GM21515 (cell line): ENCODE data around the gene AP1B1.
"Not testable (repeated sequence)": the region's sequence is repeated elsewhere in the genome, so short reads cannot be mapped to it uniquely, and the experiment has no call there.

Experiments used
- ATAC-seq: cut with Tn5 transposase; IDR thresholded peaks from one replicate; pipeline ENCODE4 v1.9.1; 2021; ENCODE audit not compliant: unreplicated experiment

Gene AP1B1

DNA sequence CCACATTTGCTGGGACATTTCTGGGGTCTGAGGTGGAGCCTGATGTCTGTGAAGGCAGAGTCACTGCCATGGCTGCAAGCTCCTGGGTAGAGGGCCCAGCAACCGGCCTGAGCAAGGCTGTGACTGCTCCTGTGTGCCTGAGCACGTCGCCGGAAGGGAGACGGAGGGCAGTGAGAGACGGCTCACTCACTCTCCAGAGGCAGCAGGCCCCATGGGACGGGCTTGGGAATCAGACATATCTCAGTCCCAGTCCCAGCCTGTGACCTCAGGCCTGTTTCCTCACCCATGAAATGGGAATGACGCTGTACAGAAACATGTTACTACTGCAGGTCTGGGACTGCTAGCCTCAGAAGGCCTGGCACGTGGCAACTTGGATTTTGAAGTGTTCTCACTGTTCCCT, 36.5 kb downstream of the AP1B1 start:
- ATAC-seq, result no peak

DNA sequence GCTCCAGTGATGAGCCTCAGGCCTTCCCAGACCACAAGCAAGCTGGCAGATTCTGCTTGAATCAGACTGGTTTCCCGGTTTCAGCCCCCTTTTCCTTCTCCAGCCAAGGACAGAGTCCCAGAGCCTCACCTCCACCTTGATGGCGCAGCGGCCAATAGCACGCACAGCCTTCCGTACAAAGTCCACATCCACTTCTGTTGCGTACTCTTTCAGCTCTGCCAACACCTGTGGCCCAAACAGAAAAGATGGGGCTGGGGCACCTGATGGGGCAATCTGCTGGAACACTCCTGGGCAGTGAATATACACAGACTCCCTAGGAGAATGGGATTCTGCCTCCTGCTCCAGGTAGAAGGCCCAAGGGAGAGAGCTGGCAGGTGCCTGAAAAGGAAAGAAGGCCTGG, 37.3 kb downstream of the AP1B1 start:
- ATAC-seq, result no peak

DNA sequence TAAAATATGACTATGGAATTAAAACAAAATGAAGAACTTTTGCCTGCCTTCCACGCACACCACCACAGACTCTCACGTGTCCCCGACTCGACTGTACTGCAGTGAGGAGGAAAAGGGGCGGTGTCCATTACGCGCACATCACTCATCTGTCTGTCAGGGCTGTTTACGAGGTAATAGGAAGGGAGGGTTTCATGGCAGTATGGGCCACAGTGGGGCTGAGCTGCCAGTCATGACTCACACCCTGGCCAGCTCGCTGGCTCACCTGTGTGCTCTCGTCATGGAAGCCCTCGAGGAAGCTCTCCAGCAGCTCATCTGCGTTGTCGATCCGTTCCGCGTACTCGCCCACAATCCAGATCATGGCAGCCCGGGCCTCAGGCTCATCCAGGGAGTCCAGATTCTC, 39.4 kb downstream of the AP1B1 start:
- no peak for ATAC-seq

DNA sequence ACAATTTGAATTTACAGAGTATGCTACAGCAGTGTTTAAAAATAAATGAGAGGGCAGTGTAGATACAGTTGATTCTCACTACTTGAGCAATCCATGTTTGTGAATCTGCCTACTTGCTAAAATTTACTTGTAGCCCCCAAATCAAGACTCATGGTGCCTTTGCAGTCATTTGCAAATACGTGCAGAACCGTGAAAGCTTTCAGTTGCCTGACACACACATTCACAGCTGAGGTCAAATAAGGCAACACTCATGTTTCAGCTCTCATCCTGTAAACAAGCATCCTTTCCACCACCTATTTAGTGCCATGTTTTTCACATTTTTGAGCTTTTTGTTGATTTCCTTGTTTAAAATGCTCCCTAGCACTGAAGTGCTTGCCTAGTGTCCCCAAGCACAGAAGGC, 40.3 kb downstream of the AP1B1 start:
- ATAC-seq, result no peak

DNA sequence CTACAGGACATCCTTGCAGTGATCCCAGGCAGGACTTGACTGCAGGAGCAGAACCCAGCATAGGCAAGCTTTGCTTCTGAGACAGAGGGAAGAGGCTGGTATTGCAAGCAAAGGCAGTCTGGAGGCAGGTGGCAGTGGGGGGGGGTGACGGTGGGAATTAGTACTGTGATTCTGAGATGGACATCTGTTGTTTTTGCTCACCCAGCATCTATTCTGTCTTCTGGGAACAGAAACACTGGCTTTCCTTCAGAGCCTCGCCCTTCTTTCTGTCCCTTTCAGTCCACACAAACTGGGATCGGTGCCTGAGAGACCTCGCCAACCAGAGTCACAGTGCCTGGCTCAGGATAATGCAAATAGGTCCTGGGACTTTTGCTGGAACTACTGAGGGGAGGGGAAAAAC, 41.7 kb downstream of the AP1B1 start:
- ATAC-seq, result no peak

DNA sequence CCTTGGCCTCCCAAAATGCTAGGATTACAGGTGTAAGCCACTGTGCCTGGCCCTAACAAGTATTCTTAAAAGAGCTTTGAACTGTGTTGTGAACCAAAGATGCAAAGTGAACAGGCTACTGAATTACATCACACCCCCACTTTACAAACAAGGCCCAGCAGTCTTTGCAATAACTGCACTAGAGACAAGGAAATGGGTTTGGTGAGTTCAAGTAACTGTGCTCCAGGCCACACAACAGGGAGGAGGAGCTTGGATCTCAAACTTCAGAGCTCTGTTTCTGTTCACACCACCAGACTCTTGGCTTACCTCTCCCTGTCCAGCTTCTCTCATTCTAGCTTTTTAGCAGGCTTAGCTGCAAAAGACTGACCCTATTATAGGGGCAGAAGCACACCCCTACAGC, 42.4 kb downstream of the AP1B1 start:
- ATAC-seq, result no peak

DNA sequence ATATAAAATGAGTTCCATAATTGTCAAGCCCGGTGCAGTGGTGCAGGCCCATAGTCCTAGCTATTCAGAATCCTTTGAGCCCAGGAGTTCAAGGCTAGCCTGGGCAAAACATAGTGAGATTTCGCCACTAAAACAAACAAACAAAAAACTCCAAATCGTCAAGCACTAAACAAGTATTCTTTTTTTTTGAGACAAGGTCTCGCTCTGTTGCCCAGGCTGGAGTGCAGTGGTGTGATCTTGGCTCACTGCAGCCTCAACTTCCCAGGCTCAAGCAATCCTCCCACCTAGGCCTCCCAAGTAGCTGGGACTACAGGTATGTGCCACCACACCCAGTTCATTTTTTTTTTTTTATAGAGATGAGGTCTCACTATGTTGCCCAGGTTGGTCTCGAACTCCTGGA, 43.5 kb downstream of the AP1B1 start:
- ATAC-seq, result not testable (repeated sequence)

DNA sequence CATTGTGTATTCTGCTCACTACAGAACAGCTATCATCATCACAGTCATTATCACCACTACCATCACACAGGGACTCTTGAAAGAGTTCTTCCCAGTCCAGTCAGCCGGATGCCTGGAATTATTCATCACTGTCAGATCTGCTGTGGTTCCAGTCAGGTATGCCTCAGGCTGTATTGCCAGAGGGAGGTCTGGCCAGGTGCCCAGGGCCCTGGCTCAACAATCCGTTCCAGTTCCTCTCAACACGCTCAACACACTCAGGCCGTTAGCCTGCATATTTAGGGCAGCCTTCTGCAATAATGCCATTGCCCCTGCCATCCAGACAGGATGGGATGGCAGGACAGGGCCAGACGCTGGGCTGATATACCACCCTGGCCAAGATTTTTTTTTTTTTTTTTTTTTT, 44.2 kb downstream of the AP1B1 start:
- ATAC-seq, result no peak

DNA sequence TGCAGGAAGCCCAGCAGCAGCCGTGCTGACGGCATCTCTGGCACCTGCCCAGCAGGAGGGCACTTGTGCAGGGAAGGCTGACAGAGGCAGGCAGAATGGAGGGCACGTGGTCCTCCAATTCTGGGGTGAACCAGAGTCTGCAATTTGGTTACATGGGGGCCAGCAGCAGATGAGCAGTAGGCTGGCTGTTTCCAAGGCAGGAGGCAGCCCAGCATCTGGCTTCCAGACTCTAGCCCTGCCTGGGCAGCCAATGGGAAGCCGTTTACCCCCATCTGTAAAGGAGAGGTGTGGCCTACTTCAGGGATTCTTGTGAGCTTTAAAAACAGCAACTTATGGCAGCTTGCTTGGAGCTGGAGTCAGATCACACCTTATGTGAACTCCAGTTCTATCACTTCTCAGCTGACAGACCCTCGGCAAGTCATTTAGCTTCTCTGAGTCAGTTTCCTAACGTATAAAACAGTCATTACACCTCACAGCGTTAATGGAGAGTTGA, 45.0 kb downstream of the AP1B1 start:
- no peak for ATAC-seq

DNA sequence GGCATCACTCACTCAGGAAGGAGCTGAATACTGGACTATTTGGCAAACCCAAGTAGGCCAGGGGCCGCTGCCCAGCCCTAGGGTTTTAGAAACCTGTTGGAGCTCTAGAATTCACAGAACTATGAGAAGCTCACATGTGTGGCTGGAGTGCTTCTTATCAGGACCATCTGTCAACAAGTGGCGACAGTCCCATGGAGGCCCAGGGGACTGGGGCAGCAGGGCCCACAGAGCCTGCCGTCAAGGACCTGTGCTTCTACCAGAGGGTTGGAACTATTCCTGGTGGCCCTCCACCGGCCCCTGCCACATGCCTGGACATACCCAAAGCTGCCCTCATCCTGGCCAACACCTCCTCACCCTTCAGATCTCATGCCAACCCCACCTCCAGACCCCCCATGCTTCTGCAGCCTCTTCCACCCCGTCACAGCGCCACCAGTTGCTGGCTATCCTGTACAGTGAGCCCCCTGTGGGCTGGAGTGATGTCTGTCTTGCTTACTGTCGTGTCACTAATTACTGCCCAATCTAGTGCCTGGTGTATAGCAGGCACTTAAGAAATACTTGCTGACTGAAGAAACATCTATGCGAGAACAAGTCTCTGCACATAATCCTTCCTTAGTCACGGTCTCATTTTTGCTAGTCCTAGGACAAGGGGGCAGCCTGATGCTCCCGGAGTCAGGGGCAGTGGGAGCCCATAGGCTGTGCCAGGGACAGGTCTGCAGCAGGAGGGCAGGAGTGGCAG, 45.6 kb downstream of the AP1B1 start:
- ATAC-seq, result no peak

DNA sequence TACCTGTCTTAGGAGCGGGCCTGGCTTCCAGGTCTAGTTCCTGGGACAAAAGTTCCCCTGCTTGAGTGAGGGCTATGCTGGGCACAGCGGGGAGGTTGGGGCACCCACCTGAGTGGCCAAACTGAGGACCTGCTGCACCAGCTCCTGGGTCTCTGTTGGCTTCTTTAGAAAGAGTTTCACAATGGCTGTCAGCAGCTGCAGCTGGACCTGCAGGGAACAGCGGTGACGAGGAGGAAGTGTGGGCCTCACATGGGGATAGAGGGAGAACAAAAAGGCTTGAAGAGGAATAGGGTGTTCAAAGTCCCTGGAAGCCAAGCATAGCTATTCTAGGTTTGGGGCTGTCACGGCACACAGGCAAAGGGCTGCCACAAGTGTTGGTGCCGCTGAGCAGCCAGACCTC, 46.2 kb downstream of the AP1B1 start:
- ATAC-seq, result no peak

DNA sequence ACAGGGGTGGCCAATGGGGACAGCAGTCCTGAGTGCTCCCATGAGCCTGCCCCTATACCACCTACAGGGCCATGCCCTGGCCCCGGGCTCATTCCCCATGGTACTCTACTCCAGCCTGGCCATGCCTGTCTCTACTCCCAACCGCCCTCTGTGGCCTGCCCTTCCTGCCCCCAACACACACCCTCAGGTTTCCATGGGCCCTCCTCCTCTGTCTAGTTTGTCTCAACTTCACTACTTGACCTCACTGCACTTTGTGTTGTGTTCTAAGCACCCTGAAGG, 46.6 kb downstream of the AP1B1 start:
- no peak for ATAC-seq

DNA sequence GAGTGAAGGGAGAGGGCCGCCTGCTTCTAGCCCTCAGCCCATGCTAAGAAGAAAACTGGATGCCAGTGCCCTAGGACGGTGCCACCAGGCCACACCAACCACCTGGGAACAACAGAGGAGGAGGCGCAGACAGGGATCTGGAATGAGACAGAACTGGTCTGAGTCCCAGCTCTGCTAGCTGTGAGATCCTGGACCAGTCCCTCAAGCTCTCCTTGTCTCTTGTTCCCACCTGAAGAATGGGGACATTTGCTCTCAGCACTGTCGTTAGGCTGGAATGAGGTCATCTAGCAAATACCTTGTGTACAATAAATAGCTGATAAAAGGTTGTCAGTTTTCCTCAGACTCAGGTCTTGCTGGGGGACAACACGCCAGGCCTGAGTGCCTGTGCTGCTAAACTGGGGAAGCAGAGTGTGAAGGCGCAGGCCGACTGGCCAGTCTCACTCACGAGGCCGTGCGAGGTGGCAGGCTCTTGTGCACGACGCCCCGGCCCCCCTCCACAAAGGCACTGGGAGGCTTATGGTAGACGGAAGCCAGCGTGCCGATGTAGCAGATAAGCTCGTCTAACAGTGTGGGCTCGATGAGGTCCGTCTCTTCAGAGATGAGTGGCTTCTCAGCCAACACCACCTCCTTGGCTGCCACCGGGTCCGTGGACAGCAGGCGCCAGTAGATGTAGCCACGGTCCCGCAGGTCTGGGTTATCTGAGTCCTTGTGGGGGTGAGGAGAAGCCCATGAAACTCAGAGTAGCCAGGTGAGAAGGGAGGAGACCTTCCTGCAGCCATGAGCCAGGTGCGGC, 47.1 kb downstream of the AP1B1 start:
- no peak for ATAC-seq

DNA sequence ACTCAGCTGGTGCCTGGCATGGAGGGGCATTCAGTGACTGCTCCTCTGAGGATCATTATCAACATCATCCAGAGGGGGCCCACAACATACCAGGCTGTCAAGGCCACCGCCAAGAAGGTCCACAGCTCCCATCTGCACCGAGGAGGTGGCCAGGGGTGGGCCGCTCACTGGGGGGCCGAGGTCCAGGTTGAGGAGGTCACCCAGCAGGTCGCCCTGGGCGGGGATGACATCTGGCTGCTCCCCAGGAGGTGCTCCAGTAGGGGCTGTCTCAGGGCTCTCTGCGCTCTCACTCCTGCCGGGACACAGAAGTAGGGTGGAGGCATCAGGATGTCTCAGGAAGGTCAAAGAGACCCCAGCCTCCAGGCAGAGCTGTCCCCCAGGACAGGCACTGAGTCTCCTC, 47.8 kb downstream of the AP1B1 start:
- ATAC-seq, result no peak

DNA sequence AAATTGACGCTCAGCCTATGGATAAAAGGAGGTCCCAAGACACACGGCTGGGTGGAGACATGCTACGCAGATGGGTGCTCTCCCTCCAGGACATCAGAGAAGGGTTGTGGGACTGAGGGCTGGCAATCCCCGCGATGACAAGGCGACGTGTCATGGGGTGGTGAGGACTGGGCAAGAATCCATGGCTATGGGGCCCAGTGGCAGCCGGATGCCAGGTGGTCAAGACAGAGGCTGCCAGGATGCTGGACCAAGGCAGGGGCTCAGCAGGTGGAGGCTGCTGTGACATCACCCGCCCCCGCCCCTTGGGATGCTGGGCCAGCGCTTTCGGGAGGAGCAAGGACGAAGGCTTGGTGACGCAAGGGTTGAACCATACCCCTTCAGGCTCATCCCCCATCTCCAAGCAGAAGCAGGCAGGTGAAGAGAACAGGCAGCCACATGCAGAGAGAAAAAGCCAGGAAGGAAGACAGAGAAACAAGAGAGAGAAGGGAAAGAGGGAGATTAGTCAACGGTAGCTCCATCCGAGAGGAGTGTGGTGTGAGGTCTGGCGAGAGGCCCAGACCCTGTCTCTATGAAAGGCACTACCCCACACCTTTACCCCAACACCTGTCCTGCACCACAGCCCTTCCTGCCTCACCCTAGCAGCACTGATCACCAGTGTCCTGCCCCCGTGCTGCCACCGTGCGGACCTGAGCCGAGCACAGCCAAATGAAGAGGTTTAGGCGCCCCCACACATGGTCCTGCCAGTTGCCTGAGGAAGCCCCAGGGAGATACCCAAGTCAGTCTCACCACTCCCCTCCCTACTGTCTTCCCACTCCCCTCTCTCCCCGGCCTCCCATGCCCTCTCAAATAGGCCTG, 48.8 kb downstream of the AP1B1 start:
- no peak for ATAC-seq

DNA sequence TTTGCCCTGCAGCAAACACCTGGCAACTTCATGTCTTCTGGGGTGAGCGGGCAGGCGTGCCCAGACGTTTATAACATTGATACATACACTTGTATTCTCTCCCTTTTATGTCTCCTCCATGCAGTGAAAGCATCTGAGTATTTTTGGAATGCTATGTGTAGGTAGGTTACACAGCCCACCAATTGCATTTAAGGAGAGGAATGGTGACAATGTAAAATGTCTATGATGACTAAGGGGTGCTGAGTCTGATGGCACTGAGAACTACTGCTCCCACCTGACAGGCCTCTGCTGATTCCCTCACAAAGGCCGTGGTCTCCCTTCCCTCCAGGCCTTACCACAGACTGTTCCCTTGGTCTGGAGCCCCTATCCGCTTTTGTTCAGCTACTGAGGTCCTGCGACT, 50.0 kb downstream of the AP1B1 start:
- ATAC-seq, result no peak

DNA sequence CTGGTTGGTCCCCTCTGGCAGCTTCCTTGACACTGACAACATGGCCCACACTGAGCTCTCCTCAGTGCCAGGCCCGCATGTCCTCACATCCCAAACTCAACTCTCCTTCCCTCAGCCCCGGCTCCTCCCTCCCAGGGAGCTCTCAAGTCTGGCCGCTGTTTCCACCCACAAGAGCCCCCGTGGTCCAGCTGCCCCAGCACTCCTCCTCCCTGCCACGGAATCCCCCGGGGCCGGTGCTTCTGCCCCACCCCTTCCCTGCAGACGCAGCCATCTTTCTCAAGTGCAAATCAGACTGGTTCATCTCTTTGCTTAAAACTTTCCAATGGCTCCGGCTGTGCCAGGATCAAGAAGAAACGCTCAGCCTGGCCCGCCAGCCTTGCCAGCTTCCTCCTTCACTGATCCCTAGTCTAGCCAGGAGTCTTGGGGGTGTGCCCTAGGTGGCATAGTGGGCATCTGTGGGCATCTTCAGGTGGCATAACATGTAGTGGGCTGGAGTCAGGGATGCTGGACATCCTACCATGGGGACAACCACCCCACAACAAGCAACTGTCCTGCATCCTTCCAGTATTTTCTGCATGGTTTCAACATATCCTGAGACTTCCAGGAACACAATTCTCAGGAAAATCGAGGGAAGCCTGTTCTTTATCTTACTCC, 50.6 kb downstream of the AP1B1 start:
- ATAC-seq, result no peak

DNA sequence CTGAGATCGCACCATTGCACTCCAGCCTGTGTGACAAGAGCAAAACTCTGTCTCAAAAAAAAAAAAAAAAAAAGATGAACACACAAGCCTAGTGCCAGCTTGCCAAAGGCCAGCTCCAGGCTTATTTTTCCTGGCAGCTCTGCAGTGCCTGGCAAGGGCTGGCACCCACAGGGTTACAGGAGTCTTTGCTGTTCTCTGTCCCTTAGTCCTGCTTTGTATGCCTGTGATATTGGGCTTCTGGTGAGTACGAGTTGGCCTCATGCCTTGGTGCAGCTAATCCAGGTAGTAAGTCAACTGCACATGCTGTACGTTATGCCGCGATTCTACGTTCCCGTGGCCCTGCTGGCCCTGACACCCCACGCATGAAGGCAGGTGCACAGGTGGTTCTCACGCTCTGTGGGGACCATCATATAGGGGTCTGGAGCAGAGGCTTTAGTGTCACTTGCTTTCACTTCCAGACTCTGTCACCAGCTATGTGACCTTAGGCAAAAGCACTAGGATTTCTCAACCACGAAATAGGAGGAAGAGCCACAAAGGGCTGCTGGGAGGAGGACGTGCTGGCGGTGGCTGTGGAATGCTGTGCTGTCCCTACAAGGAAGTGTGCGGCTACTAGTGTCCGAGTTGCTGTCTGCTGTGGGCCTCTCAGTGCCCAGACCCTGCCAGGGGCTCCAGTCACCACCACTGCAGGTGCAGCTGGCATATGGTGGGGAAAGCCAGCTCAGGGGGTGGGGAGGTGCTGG, 51.4 kb downstream of the AP1B1 start:
- no peak for ATAC-seq

DNA sequence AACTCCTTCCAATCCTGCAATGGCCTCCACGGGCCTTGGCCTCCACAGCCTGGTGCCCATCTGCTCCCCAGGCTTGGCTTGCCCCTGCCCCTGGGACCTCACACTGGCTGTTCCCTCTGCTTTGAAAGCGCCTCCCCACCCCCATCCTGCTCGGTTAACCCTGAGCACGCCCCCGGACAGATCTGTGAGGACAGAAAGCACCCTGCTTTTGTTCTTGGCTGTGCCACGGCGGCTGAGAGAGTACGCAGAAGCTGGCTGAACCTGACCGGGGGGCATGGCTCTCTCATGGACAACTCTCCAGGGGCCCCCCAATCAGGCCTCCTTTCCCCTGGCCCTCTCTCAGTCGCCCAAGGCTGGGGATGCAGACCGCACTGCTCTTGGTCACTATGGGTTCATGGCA, 52.7 kb downstream of the AP1B1 start:
- ATAC-seq, result no peak

DNA sequence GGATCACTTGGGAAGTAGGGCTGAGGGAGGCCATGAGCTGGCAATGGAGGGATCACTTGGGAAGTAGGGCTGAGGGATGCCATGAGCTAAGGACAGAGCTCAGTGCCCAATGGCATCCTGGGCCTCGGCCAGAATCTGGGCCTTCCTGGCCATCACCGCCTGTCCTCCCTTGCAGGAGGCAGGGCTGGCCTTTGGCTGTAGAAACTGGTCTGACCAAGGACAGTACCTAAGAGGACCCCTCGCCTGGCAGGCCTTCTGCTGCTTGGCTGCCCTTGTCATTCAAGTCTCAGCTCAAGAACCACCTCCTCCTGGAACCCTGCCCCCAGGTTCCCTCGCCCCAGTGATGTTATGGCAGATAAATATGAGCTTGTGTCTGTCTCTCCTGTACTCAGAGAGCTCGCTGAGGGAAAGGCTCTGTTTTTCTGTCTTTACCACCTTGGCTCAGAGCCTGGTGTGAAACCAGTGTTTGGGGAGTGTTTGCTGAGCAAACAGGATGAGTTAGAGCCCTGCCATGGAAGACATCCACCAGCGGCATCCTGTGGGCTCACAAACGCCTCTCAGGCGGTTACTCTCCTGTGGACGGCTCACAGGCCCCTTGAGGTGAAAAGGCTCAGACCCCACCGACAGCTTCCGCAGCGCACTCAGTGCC, 53.5 kb downstream of the AP1B1 start:
- ATAC-seq, result no peak
